GM12878 (cell line): ENCODE measurements around the gene DPP3. TPM values are rescaled to one million over a fixed set of nuclear protein-coding genes. Genes with fewer than 3 reads are reported as not detected.

Source experiments
- ATAC-seq: fragments of 200-7000 bp; cut with Tn5 transposase; 3 replicates; pipeline ENCODE4 v1.9.1; 2020; ENCODE audit warnings: mild to moderate bottlenecking, moderate library complexity
- BruUV-seq: library from RNA; stranded (reverse); fragments of 400-500 nt; replicated peaks from 2 replicates; lab custom pipeline; 2021; lab: Mats Ljungman, UMichigan
- CTCF ChIA-PET: fragments of 300-600 bp; sonication (Branson Sonifier 250); formaldehyde crosslinking; extraction: SDS; loops from one replicate; lab custom pipeline; 2021; ENCODE audit warnings: inconsistent platforms; lab: Yijun Ruan, JAX
- POLR2A ChIA-PET: fragments of 350-600 bp; formaldehyde crosslinking; extraction: SDS; loops from one replicate; lab custom pipeline; 2021; ENCODE audit warnings: inconsistent platforms; lab: Charles Lee
- RAD21 ChIA-PET: fragments of 300-600 bp; sonication (Branson Sonifier 250); formaldehyde crosslinking; loops from one replicate; lab custom pipeline; 2023; ENCODE audit warnings: antibody characterized with exemption; ENCODE audit not compliant: unreplicated experiment; lab: Charles Lee
- SMC1A ChIA-PET: fragments of 300-600 bp; sonication (Branson Sonifier 250); formaldehyde crosslinking; loops from one replicate; lab custom pipeline; 2023; ENCODE audit not compliant: unreplicated experiment, uncharacterized antibody; lab: Charles Lee
- DNase-seq: peaks from one replicate; pipeline ENCODE4 v3.0.0-alpha.2; 2011; ENCODE audit warnings: low read depth, low spot score
- FAIRE-seq: peaks from 3 replicates; lab custom pipeline; 2011; peaks lifted over from hg19 to GRCh38; lab: Jason Lieb, UNC
- H2AFZ ChIP-seq: 2 replicates; pipeline ENCODE4 v1.6.0; 2011; ENCODE audit warnings: low read depth, low read length, control low read depth; ENCODE audit not compliant: control insufficient read depth
- H3K27ac ChIP-seq: 2 replicates; pipeline ENCODE4 v1.5.1; 2011; ENCODE audit warnings: control low read depth; ENCODE audit not compliant: control insufficient read depth, insufficient read depth
- H3K27me3 ChIP-seq, 2 experiments: replicated peaks in 1 of 2; 2 replicates each; pipeline versions ENCODE4 v1.6.0 to v1.6.1; 2011; ENCODE audit warnings: low read length in 1 of 2; ENCODE audit not compliant: control insufficient read depth in 2 of 2, insufficient read depth in 2 of 2
- H3K36me3 ChIP-seq, 2 experiments: 2 replicates each; pipeline ENCODE4 v1.5.1; 2011; ENCODE audit warnings: low read length in 1 of 2; ENCODE audit not compliant: control insufficient read depth in 2 of 2, insufficient read depth in 2 of 2
- H3K4me1 ChIP-seq: 2 replicates; pipeline ENCODE4 v1.6.1; 2011; ENCODE audit warnings: mild to moderate bottlenecking, low read length, moderate library complexity, mixed read lengths; ENCODE audit not compliant: control insufficient read depth, insufficient read depth
- H3K4me2 ChIP-seq: 2 replicates; pipeline ENCODE4 v1.6.0; 2011; ENCODE audit warnings: control low read depth; ENCODE audit not compliant: control insufficient read depth, insufficient read depth
- H3K4me3 ChIP-seq: fragments of 200-600 bp; sonication (generic); 2 replicates; pipeline ENCODE4 v1.5.1; 2016
- H3K79me2 ChIP-seq: 2 replicates; pipeline ENCODE4 v1.6.0; 2011; ENCODE audit warnings: low read length; ENCODE audit not compliant: control insufficient read depth, insufficient read depth
- H3K9ac ChIP-seq: 2 replicates; pipeline ENCODE4 v1.8.0; 2011; ENCODE audit warnings: low read length, control low read depth, mixed read lengths; ENCODE audit not compliant: control insufficient read depth, insufficient read depth
- H3K9me3 ChIP-seq: replicated peaks from 3 replicates; pipeline ENCODE4 v1.5.1; 2011; ENCODE audit warnings: mild to moderate bottlenecking, low read length; ENCODE audit not compliant: control insufficient read depth, insufficient read depth
- H4K20me1 ChIP-seq: 2 replicates; pipeline ENCODE4 v1.6.0; 2011; ENCODE audit not compliant: control insufficient read depth, insufficient read depth
- ATF2 ChIP-seq: IDR thresholded peaks from 2 replicates; pipeline ENCODE4 v1.6.1; 2012; ENCODE audit warnings: low read length, inconsistent platforms
- CREB1 ChIP-seq: IDR thresholded peaks from 2 replicates; pipeline ENCODE4 v1.6.1; 2012; ENCODE audit warnings: low read depth, mild to moderate bottlenecking, inconsistent platforms
- FOXK2 ChIP-seq: fragments of 450-650 bp; IDR thresholded peaks from 2 replicates; pipeline ENCODE4 v1.6.1; 2017; ENCODE audit warnings: mild to moderate bottlenecking, moderate library complexity
- IRF3 ChIP-seq: fragments of 450-650 bp; IDR thresholded peaks from 2 replicates; pipeline ENCODE4 v1.6.1; 2014; ENCODE audit warnings: mild to moderate bottlenecking
- IRF4 ChIP-seq: IDR thresholded peaks from 2 replicates; pipeline ENCODE4 v1.6.1; 2011; ENCODE audit warnings: low read depth, low read length
- MTA2 ChIP-seq: fragments of 450-650 bp; IDR thresholded peaks from 2 replicates; pipeline ENCODE4 v1.6.1; 2016; ENCODE audit warnings: low read depth, mild to moderate bottlenecking, moderate library complexity
- NFIC ChIP-seq: IDR thresholded peaks from 2 replicates; pipeline ENCODE4 v1.6.1; 2012; ENCODE audit warnings: low read depth, mild to moderate bottlenecking, inconsistent platforms, low read length, moderate library complexity
- PAX5 ChIP-seq: IDR thresholded peaks from 2 replicates; pipeline ENCODE4 v1.6.1; 2011; ENCODE audit warnings: low read depth, low read length, borderline replicate concordance
- PBX3 ChIP-seq: IDR thresholded peaks from 2 replicates; pipeline ENCODE4 v1.6.1; 2011; ENCODE audit warnings: mild to moderate bottlenecking, low read depth, low read length, moderate library complexity; ENCODE audit not compliant: insufficient replicate concordance
- PKNOX1 ChIP-seq: fragments of 450-650 bp; IDR thresholded peaks from 2 replicates; pipeline ENCODE4 v1.6.1; 2016; ENCODE audit warnings: mild to moderate bottlenecking
- REST ChIP-seq: IDR thresholded peaks from 2 replicates; pipeline ENCODE4 v1.6.1; 2012; ENCODE audit warnings: mild to moderate bottlenecking, low read depth, low read length
- SRF ChIP-seq, 2 experiments: IDR thresholded peaks; 2 replicates each; pipeline ENCODE4 v1.6.1; 2011; ENCODE audit warnings: low read depth in 2 of 2, low read length in 2 of 2, mild to moderate bottlenecking in 1 of 2, moderate library complexity in 1 of 2
- USF1 ChIP-seq: IDR thresholded peaks from 2 replicates; pipeline ENCODE4 v1.6.1; 2011; ENCODE audit warnings: borderline replicate concordance, low read depth, mild to moderate bottlenecking, moderate library complexity, mixed read lengths, low read length; ENCODE audit not compliant: insufficient read depth; ENCODE audit errors: extremely low read length
- ZNF274 ChIP-seq: IDR thresholded peaks from one replicate; pipeline ENCODE4 v1.8.0; 2011; ENCODE audit not compliant: insufficient read length, insufficient read depth
- ZNF384 ChIP-seq: IDR thresholded peaks from 2 replicates; pipeline ENCODE4 v1.6.1; 2012; ENCODE audit warnings: low read depth, mild to moderate bottlenecking, low read length, improper control_type of control experiment, borderline replicate concordance
- WGBS: methylation state at CpG from one replicate; pipeline ENCODE4 v1.1.6; 2016; ENCODE audit warnings: low lambda C conversion rate; ENCODE audit not compliant: insufficient replicate concordance, insufficient coverage; ENCODE audit errors: missing lambda C conversion rate; 5-methylcytosine and 5-hydroxymethylcytosine counted together
- in situ Hi-C: fragments of 300-500 bp; cut with MboI; formaldehyde crosslinking; loops from 9 replicates; pipeline ENCODE4 v1.14.3; 2018; ENCODE audit warnings: mixed read lengths
- intact Hi-C: fragments of 100-400 bp; cut with micrococcal nuclease; formaldehyde crosslinking; loops from one replicate; pipeline ENCODE4 v1.14.2; 2022; ENCODE audit not compliant: unreplicated experiment
- polyA plus RNA-seq, 11 experiments: library from polyadenylated mRNA; depleted of rRNA in 4 of 11; unstranded in 6 of 11; stranded (reverse) in 5 of 11; fragments of >200 nt; fragmentation: Nextera tagmentation in 4 of 11; fragmentation: Illumina TruSeq in 1 of 11; extraction: Ambion mirVana in 4 of 11; extraction: Trizol in 1 of 11; gene quantifications; 1 replicate in 1 of 11; 2 replicates in 10 of 11; pipeline versions ENCODE4 v1.2.1 to v1.2.3, GENCODE V29; 2011 to 2016; ENCODE audit warnings: inconsistent platforms in 2 of 11, missing spikeins in 2 of 11, low read depth in 1 of 11
- total RNA-seq, 4 experiments: library from RNA; depleted of rRNA in 3 of 4; stranded (reverse); fragments of >200 nt in 3 of 4; fragmentation: Illumina TruSeq in 1 of 4; extraction: Trizol in 1 of 4; gene quantifications; 2 replicates each; pipeline versions ENCODE4 v1.2.1 to v1.2.3, GENCODE V29; 2013 to 2021

DPP3 gene
- total and polyA plus RNA-seq, 10 of the 15 experiments (the other 5 are each of a cell fraction or from before 2014, with no cell fraction given), result 6.0 to 117 (median 78.1) TPM

- ChIA-PET CTCF (no interaction called here), SMC1A (interaction anchor here (5.6 kb wide), 1 partner anchor 136 kb away, joined by 37 read pairs; the partner anchor contains the start of gene RBM4B), POLR2A (interaction anchor here (0.6 kb wide), 1 partner anchor 26 kb away, joined by 3 read pairs; the partner anchor contains the start of gene CTSF), RAD21 (no interaction called here)
- Histone ChIP-seq H3K4me1 (peaks cover 10% of the 10 kb centered on the region), H3K9ac (no peak overlapping the region), H3K4me2 (no peak overlapping the region), H3K27me3 (no peaks in the 10 kb centered on the region), H3K9me3 (no peaks in the 10 kb centered on the region), H3K36me3 (peaks cover 0 to 3% of the 10 kb centered on the region in 2 experiments; a peak in 1 of 4 replicates), H2AFZ (no peak overlapping the region), H3K27ac (no peak overlapping the region), H3K79me2 (peaks cover 2% of the 10 kb centered on the region), H3K4me3 (no peak overlapping the region), H4K20me1 (no peaks in the 10 kb centered on the region)
- FAIRE-seq, result no peak
- WGBS, result 96% methylated on average over 10 of the region's 10 CpGs
- no peak for DNase-seq
- in situ Hi-C loops (no loop called here), intact Hi-C loops (no loop called here)
- ATAC-seq, result no peak
- BruUV-seq, result no TSS peak
- no peak for TF ChIP-seq USF1
- TF ChIP-seq FOXK2, result no peak
- TF ChIP-seq IRF4, result no peak
- TF ChIP-seq MTA2, result no peak
- no peak for TF ChIP-seq PKNOX1
- no peak for TF ChIP-seq NFIC
- TF ChIP-seq PBX3, result no peak
- TF ChIP-seq REST, result no peak
- TF ChIP-seq IRF3, result no peak
- no peak for TF ChIP-seq PAX5
- no peak for TF ChIP-seq ZNF384
- no peak for TF ChIP-seq CREB1
- TF ChIP-seq SRF (IDR thresholded peaks at IDR 0.05; ENCODE audit: low read depth in 2 of 2, low read length in 2 of 2), result no peak
- no peak for TF ChIP-seq ATF2
- TF ChIP-seq ZNF274, result no peak
Observed at GRCh38 chr11:66542362-66542761, 62.1 kb downstream of the DPP3 start.
